Tibial artery (tissue), 4 donors: ENCODE results near the gene CELF4.

ENCODE experiments used
- DNase-seq, 2 donors: peaks; one replicate each; pipeline ENCODE4 v3.0.0-alpha.2; 2019
- H3K27ac ChIP-seq, 2 donors: fragments of 200-600 bp; sonication (generic) in 1 of 2; 1 replicate in 1 of 2; 2 replicates in 1 of 2; pipeline ENCODE4 v1.5.1; 2018 to 2019; ENCODE audit warnings: mild to moderate bottlenecking in 1 of 2
- H3K27me3 ChIP-seq, 2 donors: fragments of 200-600 bp; sonication (generic) in 1 of 2; one replicate each; pipeline versions ENCODE4 v1.5.1 to v1.6.0; 2016 to 2019
- H3K36me3 ChIP-seq, 3 donors: fragments of 200-600 bp; sonication (generic) in 2 of 3; one replicate each; pipeline ENCODE4 v1.5.1; 2016 to 2019; ENCODE audit warnings: mild to moderate bottlenecking in 2 of 3
- H3K4me1 ChIP-seq, 4 donors: fragments of 200-600 bp; sonication (generic) in 2 of 4; 1 replicate in 3 of 4; 2 replicates in 1 of 4; pipeline ENCODE4 v1.5.1; 2016 to 2019
- H3K4me3 ChIP-seq, 2 donors: fragments of 200-600 bp; sonication (generic) in 1 of 2; 1 replicate in 1 of 2; 2 replicates in 1 of 2; pipeline ENCODE4 v1.5.1; 2018 to 2019; ENCODE audit warnings: mild to moderate bottlenecking in 2 of 2
- H3K9me3 ChIP-seq, 3 donors: fragments of 200-600 bp; sonication (generic) in 1 of 3; one replicate each; pipeline ENCODE4 v1.5.1; 2016 to 2019
- intact Hi-C: fragments of 100-400 bp; cut with DNase I; formaldehyde crosslinking; loops from one replicate; pipeline ENCODE4 v1.15.0; 2023; ENCODE audit warnings: low total_unique reads
- TF ChIP-seq, protein P1 (sequence below), 2 experiments: fragments of 200-600 bp in 1 of 2; fragments of 450-650 bp in 1 of 2; IDR thresholded peaks; one replicate each; pipeline ENCODE4 v1.5.1; 2017 to 2019; ENCODE audit warnings: antibody characterized with exemption in 2 of 2, mild to moderate bottlenecking in 1 of 2, moderate library complexity in 1 of 2

Gene CELF4

DNA sequence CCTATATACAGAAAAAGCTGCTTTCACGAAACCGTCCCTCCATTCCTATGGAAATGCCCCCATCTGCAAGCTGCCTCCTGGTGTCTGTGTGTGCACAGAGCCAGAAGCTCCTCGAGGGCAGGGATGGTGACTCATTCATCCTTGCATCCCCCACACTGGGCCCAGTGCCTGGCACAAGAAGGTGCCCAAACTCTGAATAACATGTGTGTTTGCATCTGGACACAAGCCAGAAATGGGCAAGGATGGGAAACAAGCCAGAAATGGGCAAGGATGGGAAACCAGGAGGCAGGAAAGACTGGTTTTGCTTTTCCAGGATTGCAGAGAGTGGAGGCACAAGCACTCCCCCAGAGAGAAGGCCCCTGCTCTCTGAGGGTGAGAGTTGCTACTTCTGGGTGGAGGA is 313.9 kb downstream of the CELF4 start:
- intact Hi-C loops, result no loop called here
- H3K36me3 ChIP-seq, result no peaks in the 10 kb centered on the region
- peaks cover 0 to 16% (median 10%) of the 10 kb centered on the region in 4 donors for H3K4me1 ChIP-seq
- no peaks in the 10 kb centered on the region for H3K9me3 ChIP-seq
- peaks cover 0 to 71% of the 10 kb centered on the region in 2 donors for H3K27me3 ChIP-seq
- no peak overlapping the region for H3K4me3 ChIP-seq
- TF ChIP-seq, protein P1, sequence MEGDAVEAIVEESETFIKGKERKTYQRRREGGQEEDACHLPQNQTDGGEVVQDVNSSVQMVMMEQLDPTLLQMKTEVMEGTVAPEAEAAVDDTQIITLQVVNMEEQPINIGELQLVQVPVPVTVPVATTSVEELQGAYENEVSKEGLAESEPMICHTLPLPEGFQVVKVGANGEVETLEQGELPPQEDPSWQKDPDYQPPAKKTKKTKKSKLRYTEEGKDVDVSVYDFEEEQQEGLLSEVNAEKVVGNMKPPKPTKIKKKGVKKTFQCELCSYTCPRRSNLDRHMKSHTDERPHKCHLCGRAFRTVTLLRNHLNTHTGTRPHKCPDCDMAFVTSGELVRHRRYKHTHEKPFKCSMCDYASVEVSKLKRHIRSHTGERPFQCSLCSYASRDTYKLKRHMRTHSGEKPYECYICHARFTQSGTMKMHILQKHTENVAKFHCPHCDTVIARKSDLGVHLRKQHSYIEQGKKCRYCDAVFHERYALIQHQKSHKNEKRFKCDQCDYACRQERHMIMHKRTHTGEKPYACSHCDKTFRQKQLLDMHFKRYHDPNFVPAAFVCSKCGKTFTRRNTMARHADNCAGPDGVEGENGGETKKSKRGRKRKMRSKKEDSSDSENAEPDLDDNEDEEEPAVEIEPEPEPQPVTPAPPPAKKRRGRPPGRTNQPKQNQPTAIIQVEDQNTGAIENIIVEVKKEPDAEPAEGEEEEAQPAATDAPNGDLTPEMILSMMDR (IDR thresholded peaks at IDR 0.05), result no peak
- H3K27ac ChIP-seq, result no peak overlapping the region
- DNase-seq, result no peak

DNA sequence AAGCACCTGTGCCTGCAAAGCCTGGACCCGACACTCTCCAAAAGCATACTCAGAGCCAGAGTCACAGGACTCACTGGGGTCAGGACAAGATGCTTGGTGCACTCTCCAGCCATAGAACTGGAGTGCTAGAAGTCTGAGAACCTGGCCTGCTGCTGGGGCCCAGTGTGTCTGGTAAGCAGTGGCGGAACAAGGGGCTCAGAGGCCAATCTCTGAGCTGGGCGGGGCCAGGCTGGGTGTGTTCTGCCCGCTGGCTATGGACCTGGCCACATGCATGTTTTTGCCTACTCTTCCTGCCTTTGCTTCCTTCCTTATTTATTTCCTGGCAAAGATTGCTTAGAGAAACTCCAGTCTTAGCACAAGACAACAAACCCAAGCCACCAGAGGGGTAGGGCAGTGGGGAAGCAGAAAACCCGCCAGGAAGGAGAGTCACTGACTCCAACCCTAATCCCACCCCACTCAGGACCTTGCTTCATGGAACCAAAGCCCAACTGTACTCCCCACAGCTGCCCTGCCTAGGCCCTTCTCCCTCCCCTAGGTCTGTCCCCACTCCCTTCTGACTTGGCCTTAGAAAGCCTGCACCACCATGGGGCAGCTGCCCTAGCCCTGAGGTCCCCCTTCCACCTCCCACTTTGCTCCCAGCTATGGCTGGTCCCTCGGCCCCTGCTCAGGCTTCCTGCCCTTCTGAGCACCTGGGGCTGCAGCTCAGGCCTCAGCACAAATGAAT is 315.5 kb downstream of the CELF4 start:
- Histone ChIP-seq H3K27ac (no peak overlapping the region), H3K36me3 (no peaks in the 10 kb centered on the region), H3K9me3 (no peaks in the 10 kb centered on the region), H3K4me3 (no peak overlapping the region), H3K4me1 (peaks cover 0 to 16% (median 10%) of the 10 kb centered on the region in 4 donors), H3K27me3 (peaks cover 0 to 60% of the 10 kb centered on the region in 2 donors)
- DNase-seq, result no peak
- intact Hi-C loops, result no loop called here
- TF ChIP-seq, protein P1 (IDR thresholded peaks at IDR 0.05), result no peak

GRCh38 chr18:37249171-37249886 is 316.3 kb downstream of the CELF4 start:
- Histone ChIP-seq H3K27me3 (peaks cover 0 to 58% of the 10 kb centered on the region in 2 donors), H3K36me3 (no peaks in the 10 kb centered on the region), H3K4me1 (peaks cover 0 to 12% (median 7%) of the 10 kb centered on the region in 4 donors), H3K27ac (no peak overlapping the region), H3K4me3 (no peak overlapping the region), H3K9me3 (no peaks in the 10 kb centered on the region)
- TF ChIP-seq, protein P1 (IDR thresholded peaks at IDR 0.05), result no peak
- intact Hi-C loops, result no loop called here
- DNase-seq, result no peak

DNA sequence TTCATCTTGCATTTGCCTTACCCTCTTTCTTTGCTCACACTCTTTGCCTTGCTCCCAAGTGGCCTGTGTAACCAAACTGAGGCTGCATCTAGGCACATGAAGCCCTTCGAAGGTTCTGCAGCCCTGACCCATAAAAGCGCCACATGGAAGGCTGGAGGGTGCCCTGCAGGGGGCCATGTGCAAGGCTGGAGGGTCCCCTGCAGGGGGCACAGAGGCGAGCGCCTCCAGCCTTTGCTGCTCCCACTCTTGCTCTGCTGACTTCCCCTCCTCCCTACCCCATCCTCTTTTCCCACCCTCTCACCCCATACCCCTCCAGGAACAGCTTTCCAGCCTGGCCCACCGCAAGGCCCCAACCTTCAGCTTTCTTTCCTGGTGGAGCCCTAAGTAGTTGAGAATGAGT is 317.3 kb downstream of the CELF4 start:
- intact Hi-C loops, result no loop called here
- Histone ChIP-seq H3K4me3 (no peak overlapping the region), H3K4me1 (peaks cover 0 to 2% (median under 1%) of the 10 kb centered on the region in 4 donors), H3K27me3 (peaks cover 0 to 48% of the 10 kb centered on the region in 2 donors), H3K9me3 (no peaks in the 10 kb centered on the region), H3K27ac (no peak overlapping the region), H3K36me3 (no peaks in the 10 kb centered on the region)
- DNase-seq, result no peak
- TF ChIP-seq, protein P1 (IDR thresholded peaks at IDR 0.05), result no peak

GRCh38 chr18:37247497-37248161 is 318.0 kb downstream of the CELF4 start:
- intact Hi-C loops, result no loop called here
- H3K36me3 ChIP-seq, result no peaks in the 10 kb centered on the region
- H3K4me1 ChIP-seq, result peaks cover 0 to 4% (median 0%) of the 10 kb centered on the region in 4 donors
- TF ChIP-seq, protein P1 (IDR thresholded peaks at IDR 0.05), result no peak
- H3K27me3 ChIP-seq, result peaks cover 0 to 41% of the 10 kb centered on the region in 2 donors
- no peak overlapping the region for H3K4me3 ChIP-seq
- no peak overlapping the region for H3K27ac ChIP-seq
- no peak for DNase-seq
- H3K9me3 ChIP-seq, result no peaks in the 10 kb centered on the region
